ENCODE results near the gene UPP1.
"Not testable (repeated sequence)": the region's sequence is repeated elsewhere in the genome, so short reads cannot be mapped to it uniquely, and the experiment has no call there.

Gene UPP1

DNA sequence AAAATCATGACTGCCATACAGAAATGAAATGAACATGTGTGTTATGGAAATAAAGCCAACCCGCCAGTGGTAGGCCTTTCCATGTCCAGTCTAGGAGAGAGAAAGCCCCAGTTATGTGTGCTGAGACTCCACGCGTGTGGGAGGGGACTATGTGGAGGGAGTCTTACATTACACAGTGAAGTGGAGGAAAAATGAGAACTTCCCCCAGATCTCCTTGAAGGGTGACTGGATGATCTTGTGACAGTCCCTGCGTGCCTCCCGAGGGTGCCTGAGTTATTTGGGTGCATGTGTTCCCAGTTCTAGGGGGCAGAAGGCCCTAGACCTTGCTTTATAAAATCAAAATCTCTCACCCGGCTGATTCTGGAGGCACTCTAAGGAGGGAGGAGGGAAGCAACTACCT is 24.2 kb downstream of the UPP1 start:
- DNase-seq, result no peak

DNA sequence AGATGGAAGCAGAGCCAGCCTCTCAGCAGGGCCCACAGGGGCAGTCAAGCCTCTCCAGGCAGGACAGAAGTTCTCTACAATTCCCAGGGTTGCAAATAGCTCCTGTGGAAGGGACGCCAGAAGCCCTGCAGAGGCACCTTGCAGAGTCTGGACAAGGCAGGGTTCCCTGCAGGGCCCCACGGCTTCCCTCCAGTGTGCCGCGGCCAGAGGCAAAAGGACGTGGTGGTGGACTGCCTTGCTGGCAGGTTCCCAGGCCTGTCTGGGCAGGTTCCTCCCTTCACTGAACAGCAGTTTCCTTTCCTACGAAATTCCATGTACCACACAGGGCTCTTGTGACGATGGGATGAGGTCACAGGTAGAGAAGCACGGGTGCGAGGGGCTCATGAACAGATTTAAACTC is 25.1 kb downstream of the UPP1 start:
- DNase-seq, result no peak

DNA sequence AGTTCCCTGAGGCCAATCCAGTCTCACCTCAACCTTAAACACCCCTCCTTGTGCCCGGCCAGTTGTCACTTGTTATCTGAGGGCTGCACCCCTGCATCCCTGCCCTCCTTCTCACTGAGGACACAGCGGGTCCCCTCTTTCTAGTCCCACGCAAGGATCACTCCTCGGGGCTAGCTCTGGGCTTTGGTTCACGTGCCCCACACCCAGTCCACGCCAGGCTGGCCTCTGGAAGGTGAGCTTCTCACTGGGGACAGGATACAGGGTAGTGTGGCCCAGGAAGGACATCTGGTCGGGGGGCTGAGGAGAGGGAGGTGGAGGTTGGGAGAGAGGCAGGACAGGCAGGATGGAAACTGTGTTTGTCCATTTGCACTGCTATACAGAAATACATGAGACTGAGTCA is 25.5 kb downstream of the UPP1 start:
- DNase-seq, result no peak

- no peak for DNase-seq
These were observed 27.0 kb downstream of the UPP1 start for GRCh38 chr7:48116043-48116442.

GRCh38 chr7:48118041-48118440 is 29.0 kb downstream of the UPP1 start:
- no peak for DNase-seq

DNA sequence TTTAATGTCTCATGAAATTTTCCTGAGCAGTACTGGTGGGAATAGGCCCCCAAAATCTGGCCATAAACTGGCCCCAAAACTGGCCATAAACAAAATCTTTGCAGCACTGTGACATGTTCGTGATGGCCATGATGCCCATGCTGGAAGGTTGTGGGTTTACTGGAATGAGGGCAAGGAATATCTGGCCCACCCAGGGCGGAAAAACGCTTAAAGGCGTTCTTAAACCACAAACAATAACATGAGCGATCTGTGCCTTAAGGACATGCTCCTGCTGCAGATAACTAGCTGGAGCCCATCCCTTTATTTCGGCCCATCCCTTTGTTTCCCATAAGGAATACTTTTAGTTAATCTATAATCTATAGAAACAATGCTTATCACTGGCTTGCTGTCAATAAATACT is 31.5 kb downstream of the UPP1 start:
- not testable (repeated sequence) for DNase-seq

- no peak for DNase-seq
These were observed 37.0 kb downstream of the UPP1 start for GRCh38 chr7:48126037-48126436.

DNA sequence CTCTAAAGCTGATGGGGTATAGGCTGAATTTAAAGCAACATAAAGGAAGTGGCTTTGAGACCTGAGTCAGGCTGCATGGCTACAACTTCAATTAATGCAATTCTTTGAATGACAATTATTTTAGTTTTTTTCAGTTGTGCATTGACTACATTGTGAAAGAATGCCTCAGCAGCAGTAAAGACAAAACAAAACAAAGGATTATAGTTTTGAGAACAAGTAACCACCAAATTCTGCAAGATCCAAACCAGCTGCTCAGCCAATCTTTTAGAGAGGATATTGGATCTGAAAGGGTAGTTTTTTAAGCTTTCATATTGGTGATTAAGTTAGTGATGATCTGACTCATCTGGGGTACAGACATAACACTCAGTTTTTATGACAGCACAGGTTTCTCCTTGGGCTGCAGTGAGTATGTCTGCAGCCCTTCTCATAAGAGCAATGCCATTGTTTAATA is 41.6 kb downstream of the UPP1 start:
- no peak for DNase-seq

GRCh38 chr7:48132792-48133191 is 43.7 kb downstream of the UPP1 start:
- no peak for DNase-seq

GRCh38 chr7:48139459-48139858 is 50.4 kb downstream of the UPP1 start:
- DNase-seq, result no peak

DNA sequence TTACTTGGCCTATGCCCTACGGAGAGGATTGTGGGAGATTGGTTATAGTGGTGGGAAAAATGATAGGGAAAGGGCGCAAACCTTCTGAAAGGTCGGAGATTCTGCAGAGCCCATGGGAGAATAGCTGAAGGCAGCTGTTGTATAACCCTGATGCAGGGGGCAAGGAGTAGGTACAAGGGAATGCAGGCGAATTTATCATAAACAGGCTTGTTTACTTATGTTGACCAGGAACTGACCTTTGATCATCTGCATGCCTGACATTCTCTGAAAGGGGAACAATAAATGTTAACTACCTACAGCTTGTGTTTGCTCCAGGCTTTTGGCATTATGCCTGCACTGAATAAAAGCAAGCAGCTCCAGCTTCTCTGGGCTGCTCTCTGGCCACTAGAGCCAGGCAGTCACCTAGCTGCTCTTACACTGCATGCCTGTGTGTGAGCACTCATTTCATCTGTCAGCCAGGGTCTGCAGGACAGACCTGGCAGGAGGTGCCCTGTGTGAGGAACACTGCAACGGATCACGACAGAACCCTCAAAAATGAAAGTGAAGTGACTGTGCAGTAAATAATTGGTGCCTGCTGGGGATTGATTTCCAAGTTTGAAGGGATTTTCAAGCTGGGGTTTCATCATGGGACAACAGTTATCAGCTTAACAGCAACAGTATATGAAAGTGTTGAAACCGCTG is 51.1 kb downstream of the UPP1 start:
- DNase-seq, result no peak

DNA sequence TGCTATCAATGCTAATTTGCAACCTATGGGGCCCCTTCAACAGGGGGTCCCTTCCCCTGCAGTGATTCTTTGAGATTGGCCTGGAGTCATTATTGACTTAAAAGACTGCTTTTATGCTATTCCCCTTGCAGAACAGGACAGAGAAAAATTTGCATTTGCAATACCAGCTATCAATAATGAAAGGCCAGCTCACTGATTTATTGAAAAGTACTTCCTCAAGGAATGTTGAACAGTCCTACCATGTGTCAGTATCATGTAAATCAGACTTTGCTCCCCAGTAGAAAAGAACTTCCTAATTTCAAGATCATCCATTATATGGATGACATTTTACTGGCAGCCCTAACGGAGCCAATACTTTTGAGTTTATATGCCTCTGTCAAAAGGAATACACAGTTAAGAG is 52.5 kb downstream of the UPP1 start:
- DNase-seq, result no peak

GRCh38 chr7:48144291-48144768 is 55.3 kb downstream of the UPP1 start:
- DNase-seq, result no peak

- no peak for DNase-seq
These were observed 58.1 kb downstream of the UPP1 start for GRCh38 chr7:48147078-48147591.

- not testable (repeated sequence) for DNase-seq
These were observed 58.6 kb downstream of the UPP1 start for GRCh38 chr7:48147690-48148089.

- no peak for DNase-seq
These were observed 59.2 kb downstream of the UPP1 start for GRCh38 chr7:48148311-48148710.

DNA sequence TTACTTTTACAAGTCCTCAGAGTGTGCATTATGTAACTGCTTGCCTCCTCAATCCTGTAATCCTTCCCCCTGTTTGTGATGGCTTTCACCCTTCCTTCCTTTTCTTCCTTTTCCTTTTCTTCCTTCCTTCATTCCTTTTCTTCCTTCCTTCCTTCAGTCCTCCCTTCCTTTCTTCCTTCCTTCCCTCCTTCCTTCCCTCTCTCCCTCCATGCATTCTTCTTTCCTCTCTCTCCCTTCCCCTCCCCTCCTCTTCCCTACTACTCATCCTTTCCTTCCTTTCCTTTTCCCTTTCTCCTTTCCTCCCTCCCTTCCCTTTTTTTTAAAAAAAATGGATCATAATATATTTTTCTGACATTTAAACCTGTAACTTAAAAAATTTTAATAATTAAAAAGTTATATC is 60.0 kb downstream of the UPP1 start:
- no peak for DNase-seq

GRCh38 chr7:48150086-48150485 is 61.0 kb downstream of the UPP1 start:
- DNase-seq, result no peak

- DNase-seq, result peak; percentile 12
These were observed 65.8 kb downstream of the UPP1 start for GRCh38 chr7:48154792-48155413.
